CD4-positive, alpha-beta T cell (primary cell): Measurements from ENCODE around the gene PRKCSH. TPM values are rescaled to one million over a fixed set of nuclear protein-coding genes. Genes with fewer than 3 reads are reported as not detected.

ENCODE experiments used
- ATAC-seq: fragments of 200-7000 bp; cut with Tn5 transposase; one replicate; pipeline ENCODE4 v1.10.0; 2022; ENCODE audit warnings: mild to moderate bottlenecking; ENCODE audit not compliant: poor library complexity
- CTCF ChIA-PET: fragments of 350-600 bp; sonication (Branson Sonifier 250); formaldehyde crosslinking; loops from one replicate; lab custom pipeline; 2021; ENCODE audit warnings: antibody characterized with exemption, inconsistent platforms; lab: Charles Lee
- POLR2A ChIA-PET: fragments of 350-600 bp; sonication (Branson Sonifier 250); formaldehyde crosslinking; loops from one replicate; lab custom pipeline; 2021; ENCODE audit warnings: antibody characterized with exemption, inconsistent platforms; lab: Charles Lee
- DNase-seq, 14 experiments: peaks; one replicate each; pipeline ENCODE4 v3.0.0-alpha.2; 2013 to 2020; ENCODE audit warnings: mixed read lengths in 2 of 14
- H3K27ac ChIP-seq, 2 donors: one replicate each; pipeline versions ENCODE4 v1.5.1 to v1.7.0; 2013; ENCODE audit warnings: low read length in 2 of 2, low read depth in 1 of 2, mild to moderate bottlenecking in 1 of 2
- H3K27me3 ChIP-seq, 2 experiments: 1 replicate in 1 of 2; 2 replicates in 1 of 2; pipeline versions ENCODE4 v1.6.1 to v1.7.0; 2013; ENCODE audit warnings: low read length in 2 of 2, control low read depth in 1 of 2, mild to moderate bottlenecking in 1 of 2, moderate library complexity in 1 of 2; ENCODE audit not compliant: insufficient read depth in 2 of 2, control insufficient read depth in 1 of 2
- H3K36me3 ChIP-seq: one replicate; pipeline ENCODE4 v1.6.1; 2013; ENCODE audit warnings: low read length, control low read depth; ENCODE audit not compliant: insufficient read depth
- H3K4me1 ChIP-seq: one replicate; pipeline ENCODE4 v1.6.1; 2013; ENCODE audit warnings: low read length, control low read depth; ENCODE audit not compliant: insufficient read depth
- H3K4me3 ChIP-seq: one replicate; pipeline ENCODE4 v1.5.1; 2013; ENCODE audit warnings: mild to moderate bottlenecking, low read length, moderate library complexity
- H3K9me3 ChIP-seq, 2 experiments: 1 replicate in 1 of 2; 2 replicates in 1 of 2; pipeline versions ENCODE4 v1.6.1 to v1.7.0; 2013; ENCODE audit warnings: low read length in 2 of 2, mild to moderate bottlenecking in 2 of 2, control low read depth in 1 of 2, moderate library complexity in 1 of 2; ENCODE audit not compliant: control insufficient read depth in 1 of 2, insufficient read depth in 1 of 2
- H3K27ac Mint-ChIP-seq: one replicate; pipeline ENCODE4 v1.8.0; 2020; ENCODE audit warnings: mixed read lengths
- H3K27me3 Mint-ChIP-seq: one replicate; pipeline ENCODE4 v1.8.0; 2021; ENCODE audit warnings: mixed read lengths
- H3K36me3 Mint-ChIP-seq: one replicate; pipeline ENCODE4 v1.8.0; 2021; ENCODE audit warnings: low read depth, mixed read lengths
- H3K4me1 Mint-ChIP-seq: one replicate; pipeline ENCODE4 v1.8.0; 2021; ENCODE audit warnings: low read depth, mixed read lengths
- H3K4me3 Mint-ChIP-seq: one replicate; pipeline ENCODE4 v1.8.0; 2020; ENCODE audit warnings: mild to moderate bottlenecking, mixed read lengths
- H3K9me3 Mint-ChIP-seq: one replicate; pipeline ENCODE4 v1.8.0; 2020; ENCODE audit warnings: mixed read lengths
- intact Hi-C, 2 experiments: fragments of 100-400 bp; cut with DNase I in 1 of 2; cut with micrococcal nuclease in 1 of 2; formaldehyde crosslinking; loops; one replicate each; pipeline versions ENCODE4 v1.15.1 to v1.9.0; 2023 to 2025; cut with DNase I, micrococcal nuclease
- total RNA-seq, 174 experiments: library from RNA in 2 of 174; stranded (reverse) in 2 of 174; gene quantifications; one replicate each; pipeline ENCODE4 v1.2.3 and lab custom pipeline; 2021 to 2026
- TF ChIP-seq, protein P1 (sequence below): fragments of 200-600 bp; IDR thresholded peaks from one replicate; pipeline ENCODE4 v1.8.0; 2022; ENCODE audit warnings: antibody characterized with exemption, mild to moderate bottlenecking

PRKCSH gene
- total RNA-seq, 2 experiments from 2014 or later: 257 to 260 TPM

DNA sequence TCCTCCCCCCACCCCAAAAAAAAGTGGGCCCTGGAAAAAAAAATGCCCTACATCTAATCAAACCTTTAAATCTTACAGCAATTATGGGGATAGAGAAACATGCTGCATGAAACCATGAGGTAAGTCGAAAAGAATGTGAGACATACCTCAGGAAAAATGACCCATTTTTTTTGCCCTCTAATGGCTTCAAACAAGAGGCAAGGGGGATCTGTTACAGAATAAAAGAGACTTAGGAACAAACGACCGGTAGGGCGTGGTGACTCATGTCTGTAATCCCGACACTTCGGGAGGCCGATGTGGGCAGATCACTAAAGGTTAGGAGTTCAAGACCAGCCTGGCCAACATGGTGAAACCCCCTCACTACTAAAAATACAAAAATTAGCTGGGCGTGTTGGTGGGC, 24.8 kb upstream of the PRKCSH start:
- no peaks in the 10 kb centered on the region for H3K36me3 Mint-ChIP-seq
- ChIA-PET POLR2A (interaction anchor here (0.6 kb wide), 1 partner anchor 284 kb away, joined by 3 read pairs; no protein-coding TSS in a partner anchor), CTCF (interaction anchor here (0.9 kb wide), 1 partner anchor 30 kb away, joined by 5 read pairs; no protein-coding TSS in a partner anchor)
- Histone ChIP-seq H3K36me3 (no peaks in the 10 kb centered on the region), H3K4me3 (no peak overlapping the region), H3K27ac (no peak overlapping the region), H3K9me3 (peaks cover 0 to 4% of the 10 kb centered on the region in 2 experiments), H3K27me3 (peaks cover 8 to 9% of the 10 kb centered on the region in 2 experiments), H3K4me1 (peaks cover 6% of the 10 kb centered on the region)
- no peak overlapping the region for H3K4me3 Mint-ChIP-seq
- H3K27me3 Mint-ChIP-seq: peaks cover 31% of the 10 kb centered on the region
- H3K4me1 Mint-ChIP-seq: no peaks in the 10 kb centered on the region
- DNase-seq: no peak
- TF ChIP-seq, protein P1, sequence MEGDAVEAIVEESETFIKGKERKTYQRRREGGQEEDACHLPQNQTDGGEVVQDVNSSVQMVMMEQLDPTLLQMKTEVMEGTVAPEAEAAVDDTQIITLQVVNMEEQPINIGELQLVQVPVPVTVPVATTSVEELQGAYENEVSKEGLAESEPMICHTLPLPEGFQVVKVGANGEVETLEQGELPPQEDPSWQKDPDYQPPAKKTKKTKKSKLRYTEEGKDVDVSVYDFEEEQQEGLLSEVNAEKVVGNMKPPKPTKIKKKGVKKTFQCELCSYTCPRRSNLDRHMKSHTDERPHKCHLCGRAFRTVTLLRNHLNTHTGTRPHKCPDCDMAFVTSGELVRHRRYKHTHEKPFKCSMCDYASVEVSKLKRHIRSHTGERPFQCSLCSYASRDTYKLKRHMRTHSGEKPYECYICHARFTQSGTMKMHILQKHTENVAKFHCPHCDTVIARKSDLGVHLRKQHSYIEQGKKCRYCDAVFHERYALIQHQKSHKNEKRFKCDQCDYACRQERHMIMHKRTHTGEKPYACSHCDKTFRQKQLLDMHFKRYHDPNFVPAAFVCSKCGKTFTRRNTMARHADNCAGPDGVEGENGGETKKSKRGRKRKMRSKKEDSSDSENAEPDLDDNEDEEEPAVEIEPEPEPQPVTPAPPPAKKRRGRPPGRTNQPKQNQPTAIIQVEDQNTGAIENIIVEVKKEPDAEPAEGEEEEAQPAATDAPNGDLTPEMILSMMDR: no peak
- no peak overlapping the region for H3K27ac Mint-ChIP-seq
- intact Hi-C loops: no loop called here
- no peak for ATAC-seq
- no peaks in the 10 kb centered on the region for H3K9me3 Mint-ChIP-seq

- DNase-seq (no peak), ATAC-seq (no peak)
- Histone ChIP-seq H3K27ac (no peak overlapping the region), H3K4me3 (no peak overlapping the region), H3K9me3 (no peaks in the 10 kb centered on the region), H3K27me3 (peaks cover 8 to 13% of the 10 kb centered on the region in 2 experiments), H3K36me3 (no peaks in the 10 kb centered on the region), H3K4me1 (peaks cover 10% of the 10 kb centered on the region)
- no peaks in the 10 kb centered on the region for H3K9me3 Mint-ChIP-seq
- intact Hi-C loops: no loop called here
- H3K27me3 Mint-ChIP-seq: peaks cover 46% of the 10 kb centered on the region
- H3K4me3 Mint-ChIP-seq: no peak overlapping the region
- ChIA-PET CTCF (no interaction called here), POLR2A (no interaction called here)
- TF ChIP-seq, protein P1: no peak
- no peak overlapping the region for H3K27ac Mint-ChIP-seq
- peaks cover 9% of the 10 kb centered on the region for H3K4me1 Mint-ChIP-seq
- H3K36me3 Mint-ChIP-seq: no peaks in the 10 kb centered on the region
These were observed 20.9 kb upstream of the PRKCSH start for GRCh38 chr19:11414544-11414943.

- H3K9me3 Mint-ChIP-seq: no peaks in the 10 kb centered on the region
- DNase-seq (no peak), ATAC-seq (no peak)
- POLR2A ChIA-PET: no interaction called here
- intact Hi-C loops: no loop called here
- H3K4me1 Mint-ChIP-seq: peaks cover 23% of the 10 kb centered on the region
- H3K27me3 Mint-ChIP-seq: peaks cover 52% of the 10 kb centered on the region
- peaks cover 0 to 12% of the 10 kb centered on the region in 2 experiments for H3K9me3 ChIP-seq
- H3K27me3 ChIP-seq: peaks cover 27 to 30% of the 10 kb centered on the region in 2 experiments
- no peak overlapping the region for H3K27ac Mint-ChIP-seq
- peaks cover 25% of the 10 kb centered on the region for H3K4me1 ChIP-seq
- H3K4me3 Mint-ChIP-seq: no peak overlapping the region
- no peak overlapping the region for H3K4me3 ChIP-seq
- no peaks in the 10 kb centered on the region for H3K36me3 ChIP-seq
- H3K27ac ChIP-seq: no peak overlapping the region
- CTCF ChIA-PET: no interaction called here
- TF ChIP-seq, protein P1: no peak
- H3K36me3 Mint-ChIP-seq: no peaks in the 10 kb centered on the region
These were observed 18.9 kb upstream of the PRKCSH start for GRCh38 chr19:11416346-11417052.
